DND-41 (cell line): Measurements from ENCODE around the gene PDE1C.

Experiments
- ATAC-seq: fragments of 200-7000 bp; cut with Tn5 transposase; 3 replicates; pipeline ENCODE4 v1.9.1; 2021; ENCODE audit warnings: low read depth; ENCODE audit not compliant: insufficient read depth
- DNase-seq: peaks from one replicate; pipeline ENCODE4 v3.0.0-alpha.2; 2020
- H2AFZ ChIP-seq: 2 replicates; pipeline ENCODE4 v1.6.0; 2012; ENCODE audit warnings: low read depth, low read length
- H3K27ac ChIP-seq: 2 replicates; pipeline ENCODE4 v1.5.1; 2012; ENCODE audit warnings: low read length, inconsistent platforms
- H3K27me3 ChIP-seq: fragments of 200-600 bp; sonication (generic); 2 replicates; pipeline ENCODE4 v1.6.0; 2012; ENCODE audit warnings: low read length, mild to moderate bottlenecking, inconsistent platforms; ENCODE audit not compliant: insufficient read depth, poor library complexity
- H3K36me3 ChIP-seq: 2 replicates; pipeline ENCODE4 v1.5.1; 2012; ENCODE audit warnings: low read length, inconsistent platforms; ENCODE audit not compliant: insufficient read depth
- H3K4me1 ChIP-seq: 2 replicates; pipeline ENCODE4 v1.5.1; 2012; ENCODE audit warnings: mild to moderate bottlenecking, low read length; ENCODE audit not compliant: insufficient read depth
- H3K4me2 ChIP-seq: 2 replicates; pipeline ENCODE4 v1.6.0; 2012; ENCODE audit warnings: mild to moderate bottlenecking, moderate library complexity, low read length, inconsistent platforms; ENCODE audit not compliant: insufficient read depth
- H3K4me3 ChIP-seq, 2 experiments: fragments of 200-600 bp in 1 of 2; shearing (Covaris generic) in 1 of 2; 2 replicates each; pipeline ENCODE4 v1.5.1; 2012 to 2016; ENCODE audit warnings: inconsistent platforms in 2 of 2, low read length in 2 of 2, mild to moderate bottlenecking in 2 of 2, low read depth in 1 of 2, moderate library complexity in 1 of 2
- H3K79me2 ChIP-seq: 2 replicates; pipeline ENCODE4 v1.6.0; 2012; ENCODE audit warnings: low read length, inconsistent platforms; ENCODE audit not compliant: insufficient read depth
- H3K9ac ChIP-seq: 2 replicates; pipeline ENCODE4 v1.6.0; 2012; ENCODE audit warnings: low read depth, mild to moderate bottlenecking, inconsistent platforms, low read length, moderate library complexity
- H3K9me3 ChIP-seq: 2 replicates; pipeline ENCODE4 v1.5.1; 2012; ENCODE audit warnings: low read length, moderate library complexity, mild to moderate bottlenecking, inconsistent platforms; ENCODE audit not compliant: insufficient read depth, severe bottlenecking
- H4K20me1 ChIP-seq: 2 replicates; pipeline ENCODE4 v1.6.0; 2012; ENCODE audit warnings: low read length; ENCODE audit not compliant: insufficient read depth
- CTCF ChIP-seq: IDR thresholded peaks from 2 replicates; pipeline ENCODE4 v1.5.1; 2012; ENCODE audit warnings: borderline replicate concordance, low read length, moderate library complexity, mild to moderate bottlenecking; ENCODE audit not compliant: poor library complexity, severe bottlenecking; ENCODE audit errors: extremely low read depth
- EZH2 ChIP-seq: IDR thresholded peaks from 3 replicates; pipeline ENCODE4 v1.6.1; 2012; ENCODE audit warnings: borderline replicate concordance, low read depth, mild to moderate bottlenecking, moderate library complexity, low read length, inconsistent platforms; ENCODE audit not compliant: severe bottlenecking

Gene PDE1C

DNA sequence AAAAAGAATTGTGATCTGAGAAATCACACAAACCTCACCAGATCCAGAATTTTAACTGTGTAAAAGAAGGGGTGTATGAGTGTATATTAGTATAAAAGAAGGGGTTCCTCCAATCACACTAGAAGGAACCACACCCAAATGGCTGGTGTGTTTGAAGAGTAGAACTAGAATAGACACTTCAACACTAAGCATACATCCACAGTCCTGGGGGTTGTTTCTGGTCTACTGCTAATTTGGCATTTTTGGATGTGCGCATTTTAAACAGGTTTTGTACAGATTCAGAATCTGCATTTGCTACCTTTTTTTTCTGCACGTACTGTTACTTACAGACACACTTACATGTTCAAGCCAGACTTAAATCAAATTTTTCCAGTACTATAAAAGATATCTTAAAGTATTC lies 64.6 kb downstream of the PDE1C start:
- DNase-seq (no peak), ATAC-seq (no peak)
- peaks cover 4% of the 10 kb centered on the region for H3K9me3 ChIP-seq
- H3K4me3 ChIP-seq, result no peak overlapping the region
- H3K36me3 ChIP-seq, result no peaks in the 10 kb centered on the region
- no peaks in the 10 kb centered on the region for H4K20me1 ChIP-seq
- no peaks in the 10 kb centered on the region for H3K79me2 ChIP-seq
- no peak overlapping the region for H3K9ac ChIP-seq
- H3K27ac ChIP-seq, result no peak overlapping the region
- H3K4me1 ChIP-seq, result no peaks in the 10 kb centered on the region
- no peak overlapping the region for H2AFZ ChIP-seq
- TF ChIP-seq EZH2 (no peak), CTCF (no peak)
- no peaks in the 10 kb centered on the region for H3K27me3 ChIP-seq
- H3K4me2 ChIP-seq, result no peak overlapping the region

GRCh38 chr7:32001948-32002347 lies 68.3 kb downstream of the PDE1C start:
- Histone ChIP-seq H3K4me2 (no peak overlapping the region), H3K79me2 (no peaks in the 10 kb centered on the region), H3K27me3 (no peaks in the 10 kb centered on the region)

GRCh38 chr7:31997423-31997822 lies 72.8 kb downstream of the PDE1C start:
- Histone ChIP-seq H3K4me3 (no peak overlapping the region), H3K79me2 (no peaks in the 10 kb centered on the region), H3K27me3 (no peaks in the 10 kb centered on the region), H3K36me3 (no peaks in the 10 kb centered on the region), H3K9me3 (peaks cover 4% of the 10 kb centered on the region), H4K20me1 (no peaks in the 10 kb centered on the region), H2AFZ (no peak overlapping the region), H3K4me1 (no peaks in the 10 kb centered on the region), H3K4me2 (no peak overlapping the region), H3K9ac (no peak overlapping the region), H3K27ac (no peak overlapping the region)
- DNase-seq, result no peak
- no peak for ATAC-seq
- TF ChIP-seq CTCF (no peak), EZH2 (no peak)

More at GRCh38 chr7:32001948-32002347, 68.3 kb downstream of the PDE1C start:
- H4K20me1 ChIP-seq, result no peaks in the 10 kb centered on the region
- no peak overlapping the region for H3K9ac ChIP-seq
- no peaks in the 10 kb centered on the region for H3K4me1 ChIP-seq
- H2AFZ ChIP-seq, result no peak overlapping the region
- no peak for ATAC-seq
- no peak for TF ChIP-seq EZH2
- TF ChIP-seq CTCF, result no peak
- no peak overlapping the region for H3K27ac ChIP-seq
- peaks cover 4% of the 10 kb centered on the region for H3K9me3 ChIP-seq
- no peak overlapping the region for H3K4me3 ChIP-seq
- no peaks in the 10 kb centered on the region for H3K36me3 ChIP-seq
- DNase-seq, result no peak

DNA sequence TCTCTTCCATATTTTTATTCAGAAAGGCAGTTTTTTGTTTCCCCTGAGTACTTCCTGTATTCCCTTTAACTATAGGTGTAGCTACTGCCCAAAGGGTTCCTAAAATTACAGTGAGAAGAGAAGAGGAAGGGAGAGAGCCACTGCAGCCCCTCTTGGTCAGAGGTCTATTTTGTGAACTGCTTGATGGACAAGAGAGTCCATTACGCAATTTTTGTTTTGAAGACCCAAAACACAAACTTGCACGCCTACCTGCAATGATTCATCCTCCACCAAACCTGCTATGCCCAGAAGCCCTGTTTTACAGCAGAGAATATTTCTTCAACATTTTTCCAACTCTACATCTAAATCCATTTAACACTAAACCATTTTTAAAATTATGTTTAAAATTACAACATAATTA lies 75.1 kb downstream of the PDE1C start:
- H3K79me2 ChIP-seq, result no peaks in the 10 kb centered on the region
- ATAC-seq (no peak), DNase-seq (no peak)
- H2AFZ ChIP-seq, result no peak overlapping the region
- no peaks in the 10 kb centered on the region for H3K4me1 ChIP-seq
- H3K27me3 ChIP-seq, result no peaks in the 10 kb centered on the region
- H3K4me3 ChIP-seq, result no peak overlapping the region
- H3K4me2 ChIP-seq, result no peak overlapping the region
- TF ChIP-seq CTCF, result no peak
- no peak for TF ChIP-seq EZH2
- H3K27ac ChIP-seq, result no peak overlapping the region
- no peaks in the 10 kb centered on the region for H3K36me3 ChIP-seq
- H4K20me1 ChIP-seq, result no peaks in the 10 kb centered on the region
- no peak overlapping the region for H3K9ac ChIP-seq
- no peaks in the 10 kb centered on the region for H3K9me3 ChIP-seq
